Measurements from ENCODE around the gene HTT. TPM values are rescaled to one million over a fixed set of nuclear protein-coding genes. Genes with fewer than 3 reads are reported as not detected.

Gene HTT
- total RNA-seq, 1 donor = 96.2 TPM

DNA sequence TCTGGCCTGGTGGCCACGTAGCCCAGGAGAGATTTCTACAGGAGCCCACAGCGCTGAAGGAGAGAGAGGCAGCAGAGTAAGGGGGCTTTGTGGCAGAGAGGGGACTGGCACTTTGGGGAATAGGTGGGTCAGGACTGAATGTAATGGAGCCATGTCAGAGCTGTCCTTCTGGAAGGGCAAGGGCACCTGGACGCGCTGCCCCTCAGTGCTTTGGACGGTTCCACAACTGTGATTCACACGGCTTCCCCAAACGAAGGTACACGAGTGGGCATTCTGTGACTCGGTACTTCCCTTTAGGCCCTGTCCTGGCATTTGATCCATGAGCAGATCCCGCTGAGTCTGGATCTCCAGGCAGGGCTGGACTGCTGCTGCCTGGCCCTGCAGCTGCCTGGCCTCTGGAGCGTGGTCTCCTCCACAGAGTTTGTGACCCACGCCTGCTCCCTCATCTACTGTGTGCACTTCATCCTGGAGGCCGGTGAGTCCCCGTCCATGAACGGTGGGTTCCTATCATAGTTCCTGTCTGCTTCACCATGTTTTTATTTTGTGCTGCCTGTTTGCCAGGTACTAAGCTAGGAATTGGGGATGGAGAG is 139.3 kb downstream of the HTT start:
- H3K4me3 ChIP-seq (ENCODE audit: low read length) = no peak overlapping the region
- H3K4me1 ChIP-seq (ENCODE audit: insufficient read depth, low read length) = no peaks in the 10 kb centered on the region
- H3K9me3 ChIP-seq (ENCODE audit: low read depth, low read length) = no peaks in the 10 kb centered on the region
- no peaks in the 10 kb centered on the region for H3K27me3 ChIP-seq (ENCODE audit: insufficient read depth, low read length)

DNA sequence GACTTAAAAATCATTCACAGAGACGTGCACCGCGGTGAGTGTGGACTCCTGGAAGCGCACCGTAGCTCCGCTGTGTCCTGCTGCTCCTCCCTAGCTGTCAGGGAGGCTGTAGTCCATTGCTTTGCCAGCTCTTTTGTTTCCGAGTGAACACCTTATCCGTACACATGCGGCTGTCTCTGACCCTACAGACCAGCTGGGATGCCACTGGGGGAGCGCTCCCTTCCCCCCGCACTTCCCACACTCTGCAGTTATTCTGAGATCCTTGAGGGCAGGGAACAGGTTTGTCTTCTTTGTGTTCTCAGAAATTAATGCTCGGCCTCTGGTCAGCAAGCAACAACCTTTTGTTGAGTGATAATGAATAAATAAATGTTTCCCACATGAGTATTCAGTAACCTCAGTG is 140.8 kb downstream of the HTT start:
- Histone ChIP-seq H3K4me3 (ENCODE audit: low read length) (no peak overlapping the region), H3K27me3 (ENCODE audit: insufficient read depth, low read length) (no peaks in the 10 kb centered on the region), H3K9me3 (ENCODE audit: low read depth, low read length) (no peaks in the 10 kb centered on the region), H3K4me1 (ENCODE audit: insufficient read depth, low read length) (no peaks in the 10 kb centered on the region)

- Histone ChIP-seq H3K4me3 (ENCODE audit: low read length) (no peak overlapping the region), H3K27me3 (ENCODE audit: insufficient read depth, low read length) (no peaks in the 10 kb centered on the region), H3K9me3 (ENCODE audit: low read depth, low read length) (no peaks in the 10 kb centered on the region), H3K4me1 (ENCODE audit: insufficient read depth, low read length) (no peaks in the 10 kb centered on the region)
Observed at GRCh38 chr4:3215733-3216132, 141.3 kb downstream of the HTT start.

- H3K4me1 ChIP-seq (ENCODE audit: insufficient read depth, low read length) = no peaks in the 10 kb centered on the region
- no peaks in the 10 kb centered on the region for H3K9me3 ChIP-seq (ENCODE audit: low read depth, low read length)
- no peaks in the 10 kb centered on the region for H3K27me3 ChIP-seq (ENCODE audit: insufficient read depth, low read length)
- no peak overlapping the region for H3K4me3 ChIP-seq (ENCODE audit: low read length)
Observed at GRCh38 chr4:3217266-3217665, 142.8 kb downstream of the HTT start.

DNA sequence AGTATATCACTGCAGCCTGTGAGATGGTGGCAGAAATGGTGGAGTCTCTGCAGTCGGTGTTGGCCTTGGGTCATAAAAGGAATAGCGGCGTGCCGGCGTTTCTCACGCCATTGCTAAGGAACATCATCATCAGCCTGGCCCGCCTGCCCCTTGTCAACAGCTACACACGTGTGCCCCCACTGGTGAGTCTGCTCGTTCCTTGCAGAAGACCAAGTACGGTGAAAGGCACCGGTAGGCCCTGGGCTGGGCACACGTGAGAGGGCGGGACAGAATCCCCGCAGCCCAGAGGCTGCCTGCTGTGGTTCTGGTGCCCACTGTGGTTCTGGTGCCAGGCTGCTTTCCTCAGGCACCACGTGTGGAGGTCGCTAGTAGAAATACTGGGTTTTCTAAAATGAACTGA is 143.3 kb downstream of the HTT start:
- Histone ChIP-seq H3K9me3 (ENCODE audit: low read depth, low read length) (no peaks in the 10 kb centered on the region), H3K4me3 (ENCODE audit: low read length) (no peak overlapping the region), H3K27me3 (ENCODE audit: insufficient read depth, low read length) (no peaks in the 10 kb centered on the region), H3K4me1 (ENCODE audit: insufficient read depth, low read length) (no peaks in the 10 kb centered on the region)

GRCh38 chr4:3218824-3219760 is 144.6 kb downstream of the HTT start:
- Histone ChIP-seq H3K9me3 (ENCODE audit: low read depth, low read length) (no peaks in the 10 kb centered on the region), H3K27me3 (ENCODE audit: insufficient read depth, low read length) (no peaks in the 10 kb centered on the region), H3K4me3 (ENCODE audit: low read length) (no peak overlapping the region), H3K4me1 (ENCODE audit: insufficient read depth, low read length) (peaks cover 10% of the 10 kb centered on the region)

GRCh38 chr4:3219761-3220475 is 145.4 kb downstream of the HTT start:
- Histone ChIP-seq H3K4me1 (ENCODE audit: insufficient read depth, low read length) (peaks cover 17% of the 10 kb centered on the region), H3K9me3 (ENCODE audit: low read depth, low read length) (no peaks in the 10 kb centered on the region), H3K4me3 (ENCODE audit: low read length) (no peak overlapping the region), H3K27me3 (ENCODE audit: insufficient read depth, low read length) (no peaks in the 10 kb centered on the region)

DNA sequence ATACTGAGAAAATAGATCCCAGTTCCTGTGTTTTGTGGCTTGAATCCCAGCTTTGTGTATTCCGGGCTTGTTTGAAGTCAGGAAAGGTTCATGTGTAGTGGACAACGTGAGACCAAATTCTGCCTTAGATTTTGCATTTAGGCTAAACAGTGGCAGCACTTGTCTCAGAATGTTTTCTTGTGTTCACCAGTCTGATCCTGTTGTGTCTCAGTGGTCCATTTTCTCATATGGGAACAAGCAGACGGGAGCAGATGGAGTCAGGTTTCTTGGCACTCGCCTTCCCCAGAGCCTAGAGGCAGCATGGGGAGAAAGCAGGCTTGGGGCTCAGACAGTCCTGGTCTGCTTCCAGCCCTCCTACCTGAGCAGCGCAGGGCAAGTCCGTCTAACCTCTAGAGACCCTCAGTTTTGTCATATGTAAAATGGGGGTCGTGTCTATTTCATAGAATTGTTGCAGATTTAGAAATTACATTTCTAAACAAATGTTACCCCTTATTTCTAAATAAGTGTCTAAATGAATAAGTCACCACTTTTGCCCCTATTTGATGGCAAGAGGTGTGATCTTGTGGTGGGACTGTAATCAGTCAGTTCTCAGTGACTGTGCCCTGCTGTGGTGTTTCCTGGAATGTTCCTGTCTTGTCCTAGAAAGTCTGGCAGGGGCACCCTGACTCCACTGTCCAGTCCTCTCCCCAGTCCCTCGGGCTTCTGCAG is 146.1 kb downstream of the HTT start:
- Histone ChIP-seq H3K4me3 (ENCODE audit: low read length) (no peak overlapping the region), H3K27me3 (ENCODE audit: insufficient read depth, low read length) (no peaks in the 10 kb centered on the region), H3K9me3 (ENCODE audit: low read depth, low read length) (no peaks in the 10 kb centered on the region), H3K4me1 (ENCODE audit: insufficient read depth, low read length) (peaks cover 25% of the 10 kb centered on the region)

DNA sequence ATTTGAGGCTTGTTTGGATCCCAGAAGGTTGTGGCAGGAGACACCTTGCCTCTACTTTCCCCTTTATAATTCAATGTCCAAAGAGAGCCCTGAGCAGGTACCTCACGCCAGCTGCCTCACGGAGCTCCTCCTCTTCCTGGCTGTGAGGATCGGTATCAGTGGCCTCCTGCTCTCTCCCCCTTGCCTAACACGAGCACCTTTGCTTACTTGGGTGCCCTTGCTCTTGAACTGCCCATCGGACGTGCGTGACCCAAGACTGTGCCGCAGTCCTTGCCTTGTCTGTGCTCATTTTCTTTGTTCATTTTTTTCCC is 146.7 kb downstream of the HTT start:
- peaks cover 28% of the 10 kb centered on the region for H3K4me1 ChIP-seq (ENCODE audit: insufficient read depth, low read length)
- no peak overlapping the region for H3K4me3 ChIP-seq (ENCODE audit: low read length)
- no peaks in the 10 kb centered on the region for H3K9me3 ChIP-seq (ENCODE audit: low read depth, low read length)
- no peaks in the 10 kb centered on the region for H3K27me3 ChIP-seq (ENCODE audit: insufficient read depth, low read length)

DNA sequence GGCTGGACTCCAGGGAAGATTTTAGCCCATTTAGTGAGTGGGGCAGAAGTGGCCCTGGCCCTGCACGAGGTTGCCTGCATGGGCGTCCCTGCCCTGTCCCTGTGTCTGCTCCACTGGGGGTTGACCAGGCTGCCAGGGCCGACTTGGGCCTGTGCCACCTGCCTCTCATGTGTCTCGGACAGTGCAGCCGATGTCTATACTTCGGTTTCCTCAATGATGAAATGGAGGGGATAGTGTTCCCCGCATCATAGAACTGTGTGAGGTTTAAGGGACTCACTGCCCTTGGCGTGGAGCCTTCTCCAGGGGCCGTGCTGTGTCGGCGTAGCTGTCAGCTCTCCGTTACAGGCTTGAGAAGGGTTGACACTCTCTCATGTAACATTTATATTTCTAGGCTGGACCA is 147.5 kb downstream of the HTT start:
- Histone ChIP-seq H3K9me3 (ENCODE audit: low read depth, low read length) (no peaks in the 10 kb centered on the region), H3K27me3 (ENCODE audit: insufficient read depth, low read length) (no peaks in the 10 kb centered on the region), H3K4me3 (ENCODE audit: low read length) (no peak overlapping the region), H3K4me1 (ENCODE audit: insufficient read depth, low read length) (peaks cover 35% of the 10 kb centered on the region)

GRCh38 chr4:3223346-3223745 is 148.9 kb downstream of the HTT start:
- H3K4me3 ChIP-seq (ENCODE audit: low read length) = no peak overlapping the region
- no peaks in the 10 kb centered on the region for H3K27me3 ChIP-seq (ENCODE audit: insufficient read depth, low read length)
- peaks cover 36% of the 10 kb centered on the region for H3K4me1 ChIP-seq (ENCODE audit: insufficient read depth, low read length)
- H3K9me3 ChIP-seq (ENCODE audit: low read depth, low read length) = no peaks in the 10 kb centered on the region

DNA sequence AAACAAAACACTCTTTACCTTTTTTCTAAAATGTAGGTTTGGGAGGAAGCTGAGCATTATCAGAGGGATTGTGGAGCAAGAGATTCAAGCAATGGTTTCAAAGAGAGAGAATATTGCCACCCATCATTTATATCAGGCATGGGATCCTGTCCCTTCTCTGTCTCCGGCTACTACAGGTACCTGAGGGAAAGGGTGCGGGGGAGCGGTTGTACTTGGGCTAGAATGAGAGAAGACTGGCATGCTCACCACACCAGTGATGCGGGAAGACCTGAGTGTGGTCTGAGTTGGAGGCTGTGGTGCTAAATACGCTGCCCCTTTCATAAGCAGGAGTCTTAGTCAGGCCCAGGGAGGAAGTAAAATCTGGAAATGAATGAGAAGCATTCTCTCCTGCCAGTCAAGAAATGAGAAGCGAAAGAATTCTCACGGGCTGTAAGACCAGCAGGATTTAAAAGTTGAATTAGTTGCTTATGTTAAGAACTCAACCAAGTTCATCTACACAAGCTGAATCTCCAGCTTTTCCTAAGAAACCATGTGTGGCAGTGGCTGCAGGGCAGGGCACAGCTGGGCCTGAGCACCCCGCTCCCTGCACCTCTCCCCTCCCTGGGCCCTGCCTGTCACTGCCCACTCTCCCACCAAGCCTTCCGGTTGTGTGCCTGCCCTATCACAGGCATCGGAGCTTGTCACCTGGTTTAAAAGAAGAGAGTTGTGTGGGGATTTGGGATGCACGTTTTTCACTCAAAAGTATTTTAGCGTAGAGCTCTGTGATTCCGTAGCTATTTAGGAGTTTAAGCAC is 149.7 kb downstream of the HTT start:
- peaks cover 36% of the 10 kb centered on the region for H3K4me1 ChIP-seq (ENCODE audit: insufficient read depth, low read length)
- no peaks in the 10 kb centered on the region for H3K27me3 ChIP-seq (ENCODE audit: insufficient read depth, low read length)
- no peak overlapping the region for H3K4me3 ChIP-seq (ENCODE audit: low read length)
- H3K9me3 ChIP-seq (ENCODE audit: low read depth, low read length) = no peaks in the 10 kb centered on the region

DNA sequence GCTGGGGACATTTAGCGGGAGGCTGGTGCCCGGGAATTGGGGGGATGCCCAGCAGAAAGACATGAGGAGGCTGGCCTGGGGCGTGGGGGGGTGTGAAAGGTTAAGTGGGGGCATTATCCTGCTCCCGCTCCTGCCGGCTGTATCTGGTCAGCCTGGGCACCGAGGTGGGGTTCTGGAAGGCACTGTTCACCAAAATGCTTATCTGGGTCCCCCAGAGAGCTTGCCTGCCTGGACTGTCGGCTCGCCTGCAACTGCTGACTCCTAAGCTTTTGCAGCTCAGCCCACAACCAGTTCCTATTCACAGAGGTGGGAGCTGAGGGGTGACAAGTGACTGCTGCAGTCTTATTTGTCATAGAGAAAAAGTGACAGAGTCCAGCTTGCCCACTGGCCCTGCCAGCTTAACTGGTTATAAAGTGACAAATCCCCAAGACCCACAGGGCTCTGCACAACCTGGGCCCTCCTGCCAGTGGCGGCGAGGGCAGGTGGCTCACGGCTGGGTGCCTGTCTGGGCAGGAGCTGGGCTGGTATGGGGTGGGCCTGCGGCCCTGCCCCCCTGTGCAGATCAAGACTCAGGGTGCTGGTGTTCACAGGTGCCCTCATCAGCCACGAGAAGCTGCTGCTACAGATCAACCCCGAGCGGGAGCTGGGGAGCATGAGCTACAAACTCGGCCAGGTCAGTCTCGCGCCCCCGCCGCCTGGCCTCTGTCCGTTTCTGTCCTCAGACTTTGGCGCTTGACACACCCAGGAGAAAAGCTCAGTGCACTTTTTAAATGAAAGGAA is 150.8 kb downstream of the HTT start:
- H3K9me3 ChIP-seq (ENCODE audit: low read depth, low read length) = no peaks in the 10 kb centered on the region
- no peaks in the 10 kb centered on the region for H3K27me3 ChIP-seq (ENCODE audit: insufficient read depth, low read length)
- peaks cover 36% of the 10 kb centered on the region for H3K4me1 ChIP-seq (ENCODE audit: insufficient read depth, low read length)
- no peak overlapping the region for H3K4me3 ChIP-seq (ENCODE audit: low read length)

- Histone ChIP-seq H3K9me3 (ENCODE audit: low read depth, low read length) (no peaks in the 10 kb centered on the region), H3K4me1 (ENCODE audit: insufficient read depth, low read length) (peaks cover 36% of the 10 kb centered on the region), H3K4me3 (ENCODE audit: low read length) (no peak overlapping the region), H3K27me3 (ENCODE audit: insufficient read depth, low read length) (no peaks in the 10 kb centered on the region)
Observed at GRCh38 chr4:3225936-3226335, 151.5 kb downstream of the HTT start.

All from mononuclear cell (primary cell).